Measurements from ENCODE around the gene DDX46.
"Not testable (repeated sequence)": the region's sequence is repeated elsewhere in the genome, so short reads cannot be mapped to it uniquely, and the experiment has no call there.

Gene DDX46, protein sequence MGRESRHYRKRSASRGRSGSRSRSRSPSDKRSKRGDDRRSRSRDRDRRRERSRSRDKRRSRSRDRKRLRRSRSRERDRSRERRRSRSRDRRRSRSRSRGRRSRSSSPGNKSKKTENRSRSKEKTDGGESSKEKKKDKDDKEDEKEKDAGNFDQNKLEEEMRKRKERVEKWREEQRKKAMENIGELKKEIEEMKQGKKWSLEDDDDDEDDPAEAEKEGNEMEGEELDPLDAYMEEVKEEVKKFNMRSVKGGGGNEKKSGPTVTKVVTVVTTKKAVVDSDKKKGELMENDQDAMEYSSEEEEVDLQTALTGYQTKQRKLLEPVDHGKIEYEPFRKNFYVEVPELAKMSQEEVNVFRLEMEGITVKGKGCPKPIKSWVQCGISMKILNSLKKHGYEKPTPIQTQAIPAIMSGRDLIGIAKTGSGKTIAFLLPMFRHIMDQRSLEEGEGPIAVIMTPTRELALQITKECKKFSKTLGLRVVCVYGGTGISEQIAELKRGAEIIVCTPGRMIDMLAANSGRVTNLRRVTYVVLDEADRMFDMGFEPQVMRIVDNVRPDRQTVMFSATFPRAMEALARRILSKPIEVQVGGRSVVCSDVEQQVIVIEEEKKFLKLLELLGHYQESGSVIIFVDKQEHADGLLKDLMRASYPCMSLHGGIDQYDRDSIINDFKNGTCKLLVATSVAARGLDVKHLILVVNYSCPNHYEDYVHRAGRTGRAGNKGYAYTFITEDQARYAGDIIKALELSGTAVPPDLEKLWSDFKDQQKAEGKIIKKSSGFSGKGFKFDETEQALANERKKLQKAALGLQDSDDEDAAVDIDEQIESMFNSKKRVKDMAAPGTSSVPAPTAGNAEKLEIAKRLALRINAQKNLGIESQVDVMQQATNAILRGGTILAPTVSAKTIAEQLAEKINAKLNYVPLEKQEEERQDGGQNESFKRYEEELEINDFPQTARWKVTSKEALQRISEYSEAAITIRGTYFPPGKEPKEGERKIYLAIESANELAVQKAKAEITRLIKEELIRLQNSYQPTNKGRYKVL

GRCh38 chr5:134758504-134759341, at the start of gene DDX46:
Gene DDX46, plus strand, starts transcription at chr5:134758779. Its CDS starts 160 bp downstream, at chr5:134758939.
- peak; percentile 97 for DNase-seq (ENCODE audit: low spot score)

GRCh38 chr5:134714120-134714519, 44.5 kb upstream of the DDX46 start:
- no peak for DNase-seq (ENCODE audit: low spot score)

DNA sequence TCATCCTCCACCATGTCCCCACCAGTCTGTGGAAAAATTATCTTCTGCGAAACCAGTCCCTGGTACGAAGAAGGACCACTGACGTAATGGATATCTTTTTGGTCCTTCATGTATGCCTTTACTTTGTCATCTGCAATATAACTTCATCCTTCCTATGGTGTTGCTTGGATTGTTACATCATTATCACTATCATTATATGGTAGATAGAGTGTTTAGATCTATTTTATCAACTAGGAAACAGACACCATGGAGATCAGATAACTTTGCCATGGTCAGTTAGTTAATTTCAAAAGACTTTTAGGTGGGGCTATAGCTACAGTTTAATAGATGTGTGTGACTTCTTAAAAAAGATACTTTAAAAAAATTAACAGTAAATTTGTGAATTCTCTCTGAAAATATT, 44.0 kb upstream of the DDX46 start:
- no peak for DNase-seq (ENCODE audit: low spot score)

DNA sequence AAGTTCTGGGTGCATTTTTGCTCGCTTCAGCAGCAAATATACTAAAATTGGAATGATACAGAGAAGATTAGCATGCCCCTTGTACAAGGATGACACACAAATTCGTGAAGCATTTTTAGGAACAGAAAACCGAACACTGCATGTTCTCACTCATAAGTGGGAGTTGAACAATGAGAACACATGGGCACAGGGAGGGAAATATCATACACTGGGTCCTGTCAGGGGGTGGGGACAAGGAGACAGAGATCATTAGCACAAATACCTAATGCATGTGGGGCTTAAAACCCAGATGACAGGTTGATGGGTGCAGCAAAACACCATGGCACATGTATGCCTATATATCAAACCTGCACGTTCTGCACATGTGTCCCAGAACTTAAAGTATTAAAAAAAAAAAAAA, 43.1 kb upstream of the DDX46 start:
- DNase-seq (ENCODE audit: low spot score) = not testable (repeated sequence)

DNA sequence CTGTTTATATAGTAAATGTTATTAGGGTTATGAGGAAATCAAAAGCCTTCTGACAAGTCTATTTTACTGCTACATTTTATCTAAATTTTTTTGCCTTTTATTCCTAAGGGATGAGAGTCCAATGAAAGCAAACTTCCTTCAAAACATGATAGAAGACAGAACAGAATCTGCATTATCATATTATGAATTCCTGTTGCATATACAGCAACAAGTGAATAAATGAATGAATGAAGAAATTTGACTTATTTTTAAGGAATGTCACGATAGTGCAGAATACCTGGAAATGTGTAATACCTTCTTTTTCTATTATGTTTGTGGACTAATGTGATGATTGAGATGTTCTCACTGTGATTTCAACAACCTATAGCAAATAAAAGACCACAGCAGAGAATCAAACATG, 33.7 kb upstream of the DDX46 start:
- DNase-seq (ENCODE audit: low spot score) = no peak

GRCh38 chr5:134732819-134733218, 25.8 kb upstream of the DDX46 start:
- DNase-seq (ENCODE audit: low spot score) = no peak

GRCh38 chr5:134735243-134735642, 23.3 kb upstream of the DDX46 start:
- no peak for DNase-seq (ENCODE audit: low spot score)

GRCh38 chr5:134736173-134736812, 22.3 kb upstream of the DDX46 start:
- DNase-seq (ENCODE audit: low spot score) = no peak

DNA sequence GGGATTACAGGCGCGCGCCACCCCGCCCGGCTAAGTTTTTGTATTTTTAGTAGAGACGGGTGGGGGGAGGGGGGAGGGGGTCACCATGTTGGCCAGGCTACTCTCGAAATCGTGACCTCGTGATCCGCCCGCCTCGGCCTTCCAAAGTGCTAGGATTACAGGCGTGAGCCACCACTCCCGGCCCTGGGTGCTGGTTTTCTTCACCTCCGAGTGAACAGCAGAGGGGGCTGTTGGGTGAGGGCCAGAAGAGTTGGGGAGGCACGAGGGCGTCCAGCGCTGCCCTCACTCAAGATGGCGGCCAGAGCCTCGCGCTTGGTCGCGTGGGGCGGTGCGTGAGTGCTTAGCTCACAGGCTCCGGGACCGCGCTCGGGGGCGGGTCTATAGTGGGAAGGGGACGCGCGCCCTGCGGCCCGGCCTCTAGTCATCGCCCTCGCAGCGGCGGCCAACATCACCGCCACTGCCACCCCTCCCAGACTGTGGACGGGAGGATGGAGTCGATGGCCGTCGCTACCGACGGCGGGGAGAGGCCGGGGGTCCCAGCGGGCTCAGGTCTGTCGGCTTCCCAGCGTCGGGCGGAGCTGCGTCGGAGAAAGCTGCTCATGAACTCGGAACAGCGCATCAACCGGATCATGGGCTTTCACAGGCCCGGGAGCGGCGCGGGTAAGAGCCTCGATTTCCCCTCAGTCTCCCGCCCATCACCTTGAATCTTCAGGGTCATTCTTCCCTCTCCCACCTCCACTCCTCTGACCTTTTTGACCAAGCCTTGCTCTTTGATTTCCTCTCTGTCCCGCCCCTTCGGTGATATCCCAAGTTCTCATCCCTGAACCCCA, 20.2 kb upstream of the DDX46 start, which contains the start of gene CAMLG:
Gene CAMLG, plus strand, starts transcription at position 416 of the 830 bp plus-strand sequence. Its CDS starts 73 bp downstream, at position 489.
- DNase-seq (ENCODE audit: low spot score) = peak; percentile 96

DNA sequence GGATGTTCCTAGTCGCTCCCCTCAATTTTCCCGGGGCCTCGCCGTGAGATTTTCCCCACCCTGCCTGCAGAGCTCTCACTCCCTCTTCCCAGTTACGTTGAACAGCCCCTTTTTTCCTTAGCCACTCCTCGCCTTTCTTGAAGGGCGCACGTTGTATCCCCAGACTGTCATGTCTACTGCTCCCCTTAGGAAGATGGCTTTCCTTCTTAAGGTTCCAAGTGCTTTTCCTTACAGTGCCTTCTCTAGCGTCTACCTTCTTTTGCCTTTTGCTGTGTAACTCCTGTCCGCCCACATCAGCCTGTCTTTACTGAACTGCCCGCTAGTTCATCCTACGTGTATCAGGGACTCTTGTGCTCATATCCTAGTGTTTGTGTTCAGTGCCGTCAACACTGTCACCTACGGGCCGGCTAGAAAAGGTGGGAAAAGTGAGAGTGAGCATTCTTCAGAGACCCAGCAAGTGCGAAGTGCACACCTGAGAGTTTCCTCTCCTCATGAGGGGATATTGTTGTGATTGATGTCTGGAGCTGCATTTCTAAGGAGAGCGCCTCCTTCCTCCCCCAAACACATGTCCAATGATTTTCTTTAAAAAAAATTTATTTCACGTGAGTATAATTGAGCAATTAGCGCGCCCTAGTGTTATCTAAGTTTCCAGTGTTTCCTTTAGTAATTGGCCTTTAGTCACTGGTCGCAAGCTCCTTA, 19.5 kb upstream of the DDX46 start:
- peak; percentile 49 for DNase-seq (ENCODE audit: low spot score)

DNA sequence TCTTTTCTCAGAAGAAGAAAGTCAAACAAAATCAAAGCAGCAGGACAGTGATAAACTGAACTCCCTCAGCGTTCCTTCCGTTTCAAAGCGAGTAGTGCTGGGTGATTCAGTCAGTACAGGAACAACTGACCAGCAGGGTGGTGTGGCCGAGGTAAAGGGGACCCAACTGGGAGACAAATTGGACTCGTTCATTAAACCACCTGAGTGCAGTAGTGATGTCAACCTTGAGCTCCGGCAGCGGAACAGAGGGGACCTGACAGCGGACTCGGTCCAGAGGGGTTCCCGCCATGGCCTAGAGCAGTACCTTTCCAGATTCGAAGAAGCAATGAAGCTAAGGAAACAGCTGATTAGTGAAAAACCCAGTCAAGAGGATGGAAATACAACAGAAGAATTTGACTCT, 17.5 kb upstream of the DDX46 start:
- no peak for DNase-seq (ENCODE audit: low spot score)

DNA sequence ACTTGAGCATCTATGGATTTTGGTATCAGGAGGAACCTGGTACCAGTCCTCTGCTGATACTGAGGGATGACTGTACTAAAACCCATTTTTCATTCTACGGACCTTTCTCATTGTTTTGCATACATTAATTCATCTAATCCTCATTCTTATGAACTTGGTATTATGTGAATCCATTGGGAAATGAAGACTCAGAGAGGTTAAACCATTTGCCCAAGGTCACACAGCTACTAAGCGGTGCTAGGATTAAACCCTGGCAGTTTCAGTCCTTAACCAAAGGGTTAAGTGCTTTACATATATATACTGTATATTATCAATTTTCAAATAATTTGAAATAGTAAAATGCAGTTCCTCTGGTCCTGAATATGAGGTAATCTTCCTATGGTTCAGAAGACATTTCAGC, 16.4 kb upstream of the DDX46 start:
- DNase-seq (ENCODE audit: low spot score) = no peak

GRCh38 chr5:134749415-134749814, 9.2 kb upstream of the DDX46 start:
- DNase-seq (ENCODE audit: low spot score) = no peak

GRCh38 chr5:134758176-134758503, 439 bp upstream of the DDX46 start:
- DNase-seq (ENCODE audit: low spot score) = no peak

GRCh38 chr5:134767528-134768291, 9.1 kb downstream of the DDX46 start:
- not testable (repeated sequence) for DNase-seq (ENCODE audit: low spot score)

GRCh38 chr5:134769206-134769605, 10.6 kb downstream of the DDX46 start:
- peak; percentile 20 for DNase-seq (ENCODE audit: low spot score)

DNA sequence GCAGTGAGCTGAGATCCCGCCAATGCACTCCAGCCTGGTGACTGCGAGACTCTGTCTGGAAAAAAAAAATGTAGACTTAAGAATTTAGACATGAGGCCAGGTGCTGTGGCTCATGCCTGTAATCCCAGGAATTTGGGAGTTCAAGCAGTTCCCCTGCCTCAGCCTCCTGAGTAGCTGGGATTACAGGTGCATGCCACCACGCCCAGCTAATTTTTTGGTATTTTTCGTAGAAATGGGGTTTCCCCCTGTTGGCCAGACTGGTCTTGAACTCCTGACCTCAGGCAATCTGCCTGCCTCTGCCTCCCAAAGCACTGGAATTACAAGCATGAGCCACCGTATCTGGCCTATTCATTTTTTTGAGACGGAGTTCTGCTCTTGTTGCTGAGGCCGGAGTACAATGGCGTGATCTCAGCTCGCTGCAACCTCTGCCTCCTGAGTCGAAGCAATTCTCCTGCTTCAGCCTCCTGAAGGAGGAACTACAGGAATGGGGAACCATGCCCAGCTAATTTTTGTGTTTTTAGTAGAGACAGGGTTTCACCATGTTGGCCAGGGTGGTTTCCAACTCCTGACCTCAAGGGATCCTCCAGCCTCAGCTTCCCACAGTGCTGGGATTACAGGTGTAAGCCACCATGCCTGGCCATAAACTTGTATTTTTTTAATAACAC, 14.0 kb downstream of the DDX46 start:
- no peak for DNase-seq (ENCODE audit: low spot score)

DNA sequence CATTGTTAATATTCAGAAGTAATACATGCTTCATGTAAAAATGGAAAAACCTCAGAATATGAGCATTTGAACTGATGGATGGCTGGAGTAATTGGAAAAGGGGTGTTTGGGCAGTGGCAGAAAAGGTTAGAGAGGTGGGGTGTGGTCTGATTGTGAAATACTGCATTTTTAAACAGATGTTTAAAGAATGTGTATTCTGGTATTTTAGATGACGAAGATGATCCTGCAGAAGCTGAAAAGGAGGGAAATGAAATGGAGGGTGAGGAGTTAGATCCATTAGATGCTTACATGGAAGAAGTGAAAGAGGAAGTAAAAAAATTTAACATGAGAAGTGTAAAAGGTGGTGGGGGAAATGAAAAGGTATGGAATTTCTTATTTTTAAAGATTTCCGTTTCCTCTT, 18.8 kb downstream of the DDX46 start:
- DNase-seq (ENCODE audit: low spot score) = no peak
